HEK293T (cell line): Measurements from ENCODE around the gene NUTM2A.
"Not testable (repeated sequence)": the region's sequence is repeated elsewhere in the genome, so short reads cannot be mapped to it uniquely, and the experiment has no call there.

ENCODE experiments used
- CTCF ChIA-PET: fragments of 350-600 bp; formaldehyde crosslinking; extraction: SDS; loops from one replicate; lab custom pipeline; 2021; ENCODE audit warnings: antibody characterized with exemption, inconsistent platforms; lab: Yijun Ruan, JAX
- POLR2A ChIA-PET: fragments of 350-600 bp; formaldehyde crosslinking; extraction: SDS; loops from one replicate; lab custom pipeline; 2020; ENCODE audit warnings: antibody characterized with exemption, inconsistent platforms; lab: Yijun Ruan, JAX
- DNase-seq: peaks from one replicate; pipeline ENCODE4 v3.0.0; 2012; ENCODE audit warnings: mixed read lengths; ENCODE audit errors: extremely low spot score

Gene NUTM2A

GRCh38 chr10:87239346-87239808, 14.1 kb downstream of the NUTM2A start:
- POLR2A ChIA-PET, DNase-seq, CTCF ChIA-PET: not testable (repeated sequence)

- CTCF ChIA-PET, POLR2A ChIA-PET, DNase-seq: not testable (repeated sequence)
These were observed 16.9 kb downstream of the NUTM2A start for GRCh38 chr10:87242192-87242591.

- DNase-seq, POLR2A ChIA-PET: not testable (repeated sequence)
These were observed 22.1 kb downstream of the NUTM2A start for GRCh38 chr10:87247335-87247734.

GRCh38 chr10:87248818-87249353, 23.6 kb downstream of the NUTM2A start:
- DNase-seq, POLR2A ChIA-PET, CTCF ChIA-PET: not testable (repeated sequence)

More at GRCh38 chr10:87247335-87247734, 22.1 kb downstream of the NUTM2A start:
- CTCF ChIA-PET = not testable (repeated sequence)

- CTCF ChIA-PET, POLR2A ChIA-PET, DNase-seq: not testable (repeated sequence)
These were observed 55.6 kb downstream of the NUTM2A start for GRCh38 chr10:87280749-87281392.
